CD4-positive, alpha-beta T cell (primary cell): ENCODE results near the gene FABP6. TPM values are rescaled to one million over a fixed set of nuclear protein-coding genes. Genes with fewer than 3 reads are reported as not detected.

Source experiments
- ATAC-seq: fragments of 200-7000 bp; cut with Tn5 transposase; one replicate; pipeline ENCODE4 v1.10.0; 2022; ENCODE audit warnings: mild to moderate bottlenecking; ENCODE audit not compliant: poor library complexity
- CTCF ChIA-PET: fragments of 350-600 bp; sonication (Branson Sonifier 250); formaldehyde crosslinking; loops from one replicate; lab custom pipeline; 2021; ENCODE audit warnings: antibody characterized with exemption, inconsistent platforms; lab: Charles Lee
- POLR2A ChIA-PET: fragments of 350-600 bp; sonication (Branson Sonifier 250); formaldehyde crosslinking; loops from one replicate; lab custom pipeline; 2021; ENCODE audit warnings: antibody characterized with exemption, inconsistent platforms; lab: Charles Lee
- DNase-seq, 14 experiments: peaks; one replicate each; pipeline ENCODE4 v3.0.0-alpha.2; 2013 to 2020; ENCODE audit warnings: mixed read lengths in 2 of 14
- H3K27ac ChIP-seq, 2 donors: one replicate each; pipeline versions ENCODE4 v1.5.1 to v1.7.0; 2013; ENCODE audit warnings: low read length in 2 of 2, low read depth in 1 of 2, mild to moderate bottlenecking in 1 of 2
- H3K27me3 ChIP-seq, 2 experiments: 1 replicate in 1 of 2; 2 replicates in 1 of 2; pipeline versions ENCODE4 v1.6.1 to v1.7.0; 2013; ENCODE audit warnings: low read length in 2 of 2, control low read depth in 1 of 2, mild to moderate bottlenecking in 1 of 2, moderate library complexity in 1 of 2; ENCODE audit not compliant: insufficient read depth in 2 of 2, control insufficient read depth in 1 of 2
- H3K36me3 ChIP-seq: one replicate; pipeline ENCODE4 v1.6.1; 2013; ENCODE audit warnings: low read length, control low read depth; ENCODE audit not compliant: insufficient read depth
- H3K4me1 ChIP-seq: one replicate; pipeline ENCODE4 v1.6.1; 2013; ENCODE audit warnings: low read length, control low read depth; ENCODE audit not compliant: insufficient read depth
- H3K4me3 ChIP-seq: one replicate; pipeline ENCODE4 v1.5.1; 2013; ENCODE audit warnings: mild to moderate bottlenecking, low read length, moderate library complexity
- H3K9me3 ChIP-seq, 2 experiments: 1 replicate in 1 of 2; 2 replicates in 1 of 2; pipeline versions ENCODE4 v1.6.1 to v1.7.0; 2013; ENCODE audit warnings: low read length in 2 of 2, mild to moderate bottlenecking in 2 of 2, control low read depth in 1 of 2, moderate library complexity in 1 of 2; ENCODE audit not compliant: control insufficient read depth in 1 of 2, insufficient read depth in 1 of 2
- H3K27ac Mint-ChIP-seq: one replicate; pipeline ENCODE4 v1.8.0; 2020; ENCODE audit warnings: mixed read lengths
- H3K27me3 Mint-ChIP-seq: one replicate; pipeline ENCODE4 v1.8.0; 2021; ENCODE audit warnings: mixed read lengths
- H3K36me3 Mint-ChIP-seq: one replicate; pipeline ENCODE4 v1.8.0; 2021; ENCODE audit warnings: low read depth, mixed read lengths
- H3K4me1 Mint-ChIP-seq: one replicate; pipeline ENCODE4 v1.8.0; 2021; ENCODE audit warnings: low read depth, mixed read lengths
- H3K4me3 Mint-ChIP-seq: one replicate; pipeline ENCODE4 v1.8.0; 2020; ENCODE audit warnings: mild to moderate bottlenecking, mixed read lengths
- H3K9me3 Mint-ChIP-seq: one replicate; pipeline ENCODE4 v1.8.0; 2020; ENCODE audit warnings: mixed read lengths
- CTCF ChIP-seq: fragments of 200-600 bp; IDR thresholded peaks from one replicate; pipeline ENCODE4 v1.8.0; 2022; ENCODE audit warnings: antibody characterized with exemption, mild to moderate bottlenecking
- intact Hi-C, 2 experiments: fragments of 100-400 bp; cut with DNase I in 1 of 2; cut with micrococcal nuclease in 1 of 2; formaldehyde crosslinking; loops; one replicate each; pipeline versions ENCODE4 v1.15.1 to v1.9.0; 2023 to 2025; cut with DNase I, micrococcal nuclease
- total RNA-seq, 174 experiments: library from RNA in 2 of 174; stranded (reverse) in 2 of 174; gene quantifications; one replicate each; pipeline ENCODE4 v1.2.3 and lab custom pipeline; 2021 to 2026

Gene FABP6
- total RNA-seq, 2 experiments from 2014 or later: not detected

GRCh38 chr5:160250826-160251225, 21.5 kb downstream of the FABP6 start:
- Histone ChIP-seq H3K27ac (no peak overlapping the region), H3K9me3 (no peaks in the 10 kb centered on the region), H3K4me3 (no peak overlapping the region), H3K27me3 (no peaks in the 10 kb centered on the region), H3K36me3 (no peaks in the 10 kb centered on the region), H3K4me1 (no peaks in the 10 kb centered on the region)
- Mint-ChIP-seq H3K36me3 (no peaks in the 10 kb centered on the region), H3K27me3 (no peaks in the 10 kb centered on the region), H3K27ac (no peak overlapping the region), H3K9me3 (no peaks in the 10 kb centered on the region), H3K4me3 (no peak overlapping the region), H3K4me1 (no peaks in the 10 kb centered on the region)
- DNase-seq: no peak
- intact Hi-C loops: no loop called here
- no peak for TF ChIP-seq CTCF
- no peak for ATAC-seq
- ChIA-PET CTCF (no interaction called here), POLR2A (no interaction called here)

- H3K4me1 Mint-ChIP-seq: no peaks in the 10 kb centered on the region
Measured at GRCh38 chr5:160251406-160252155, 22.3 kb downstream of the FABP6 start.

GRCh38 chr5:160252916-160253315, 23.6 kb downstream of the FABP6 start:
- Histone ChIP-seq H3K4me1 (no peaks in the 10 kb centered on the region), H3K4me3 (no peak overlapping the region), H3K27me3 (no peaks in the 10 kb centered on the region), H3K27ac (no peak overlapping the region), H3K36me3 (no peaks in the 10 kb centered on the region), H3K9me3 (no peaks in the 10 kb centered on the region)
- POLR2A ChIA-PET: no interaction called here
- no peaks in the 10 kb centered on the region for H3K36me3 Mint-ChIP-seq
- H3K4me1 Mint-ChIP-seq: no peaks in the 10 kb centered on the region
- CTCF ChIA-PET: no interaction called here
- H3K27me3 Mint-ChIP-seq: no peaks in the 10 kb centered on the region
- no peak overlapping the region for H3K4me3 Mint-ChIP-seq
- no peaks in the 10 kb centered on the region for H3K9me3 Mint-ChIP-seq
- no peak for TF ChIP-seq CTCF
- intact Hi-C loops: no loop called here
- DNase-seq (no peak), ATAC-seq (no peak)
- H3K27ac Mint-ChIP-seq: no peak overlapping the region

More at GRCh38 chr5:160251406-160252155, 22.3 kb downstream of the FABP6 start:
- no peak overlapping the region for H3K27ac Mint-ChIP-seq
- no peak overlapping the region for H3K4me3 Mint-ChIP-seq
- H3K36me3 ChIP-seq: no peaks in the 10 kb centered on the region
- H3K27me3 Mint-ChIP-seq: no peaks in the 10 kb centered on the region
- no peak overlapping the region for H3K4me3 ChIP-seq
- no peaks in the 10 kb centered on the region for H3K9me3 Mint-ChIP-seq
- ChIA-PET POLR2A (no interaction called here), CTCF (no interaction called here)
- H3K9me3 ChIP-seq: no peaks in the 10 kb centered on the region
- H3K27ac ChIP-seq: no peak overlapping the region
- no peaks in the 10 kb centered on the region for H3K36me3 Mint-ChIP-seq
- intact Hi-C loops: no loop called here
- no peaks in the 10 kb centered on the region for H3K27me3 ChIP-seq
- DNase-seq (no peak), ATAC-seq (no peak)
- no peaks in the 10 kb centered on the region for H3K4me1 ChIP-seq
- no peak for TF ChIP-seq CTCF
